ENCODE results near the gene PARD6G. TPM values are rescaled to one million over a fixed set of nuclear protein-coding genes. Genes with fewer than 3 reads are reported as not detected.

Gene PARD6G
- total RNA-seq, 1 experiment from 2014 or later, result 1.5 TPM

DNA sequence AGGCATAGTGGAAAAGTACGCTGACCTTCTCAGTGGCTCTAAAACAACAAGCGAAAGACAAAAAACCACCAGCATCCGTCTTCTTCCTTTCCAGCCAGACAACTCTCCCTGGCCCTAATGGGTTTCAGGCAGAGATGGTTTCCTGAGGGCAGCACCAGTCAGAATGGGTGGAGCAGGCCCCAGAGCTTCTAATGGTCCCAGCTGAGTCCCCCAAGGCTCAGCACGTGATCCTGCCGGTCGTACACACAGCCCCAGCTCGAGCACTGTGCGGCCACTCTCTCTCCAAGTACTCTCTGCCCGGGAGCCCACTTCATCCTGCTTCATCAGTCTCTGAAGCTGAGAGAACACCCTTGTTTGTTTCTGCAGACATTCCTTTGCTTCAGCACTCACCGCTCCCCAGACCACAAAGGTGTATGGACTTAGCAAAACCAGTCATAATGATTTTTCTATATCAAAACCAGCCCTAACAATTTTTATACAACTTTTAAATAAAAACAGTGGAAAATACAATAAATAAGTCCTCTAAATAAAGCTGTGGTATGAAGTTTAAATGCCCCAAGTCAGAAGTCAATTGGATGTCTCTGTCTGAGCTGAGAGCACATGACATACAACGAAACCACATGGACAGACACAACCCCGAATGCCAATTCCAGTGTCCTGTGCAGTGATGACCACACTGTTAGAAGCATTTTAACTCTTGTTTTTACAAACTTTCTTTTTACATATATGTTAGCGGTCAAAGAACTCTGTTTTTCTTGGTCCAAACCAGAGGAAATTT lies 63.9 kb downstream of the PARD6G start:
- CTCF ChIA-PET, result no interaction called here
- Mint-ChIP-seq H3K9me3 (ENCODE audit: low read depth, unreplicated experiment) (no peaks in the 10 kb centered on the region), H3K4me3 (ENCODE audit: low read depth, unreplicated experiment) (no peak overlapping the region)

DNA sequence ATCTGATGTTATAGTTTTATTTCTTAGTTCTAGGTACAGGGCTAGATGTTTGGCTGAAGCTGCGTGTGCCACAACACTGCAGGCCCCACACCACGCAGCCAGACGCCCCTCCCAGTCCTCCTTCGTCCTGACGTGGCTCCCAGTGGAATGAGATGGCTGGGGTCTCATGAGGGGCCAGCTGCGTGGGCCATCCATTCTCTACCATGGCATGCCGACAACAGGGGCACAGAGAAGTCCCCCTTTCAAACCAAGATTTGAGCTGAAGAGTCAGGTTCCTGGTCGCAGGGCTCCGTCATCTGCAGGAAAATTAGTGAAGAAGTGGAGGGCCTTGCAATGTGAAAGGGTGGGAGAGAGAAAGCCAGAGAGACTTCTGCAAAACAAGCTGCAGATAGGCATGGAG lies 64.5 kb downstream of the PARD6G start:
- no TSS peak for BruUV-seq (replicated peaks)
- no peaks in the 10 kb centered on the region for H3K36me3 Mint-ChIP-seq (ENCODE audit: insufficient read depth, unreplicated experiment)
- no peak for DNase-seq
- no peaks in the 10 kb centered on the region for H3K4me1 Mint-ChIP-seq (ENCODE audit: low read depth, unreplicated experiment)
- no peaks in the 10 kb centered on the region for H3K9me3 Mint-ChIP-seq (ENCODE audit: low read depth, unreplicated experiment)
- CTCF ChIA-PET, result no interaction called here
- H3K27me3 Mint-ChIP-seq (ENCODE audit: unreplicated experiment), result no peaks in the 10 kb centered on the region
- H3K4me3 Mint-ChIP-seq (ENCODE audit: low read depth, unreplicated experiment), result no peak overlapping the region
- intact Hi-C loops (cut with micrococcal nuclease; ENCODE audit: unreplicated experiment), result no loop called here
- H3K27ac Mint-ChIP-seq (ENCODE audit: unreplicated experiment), result no peak overlapping the region
- TF ChIP-seq, protein P1, sequence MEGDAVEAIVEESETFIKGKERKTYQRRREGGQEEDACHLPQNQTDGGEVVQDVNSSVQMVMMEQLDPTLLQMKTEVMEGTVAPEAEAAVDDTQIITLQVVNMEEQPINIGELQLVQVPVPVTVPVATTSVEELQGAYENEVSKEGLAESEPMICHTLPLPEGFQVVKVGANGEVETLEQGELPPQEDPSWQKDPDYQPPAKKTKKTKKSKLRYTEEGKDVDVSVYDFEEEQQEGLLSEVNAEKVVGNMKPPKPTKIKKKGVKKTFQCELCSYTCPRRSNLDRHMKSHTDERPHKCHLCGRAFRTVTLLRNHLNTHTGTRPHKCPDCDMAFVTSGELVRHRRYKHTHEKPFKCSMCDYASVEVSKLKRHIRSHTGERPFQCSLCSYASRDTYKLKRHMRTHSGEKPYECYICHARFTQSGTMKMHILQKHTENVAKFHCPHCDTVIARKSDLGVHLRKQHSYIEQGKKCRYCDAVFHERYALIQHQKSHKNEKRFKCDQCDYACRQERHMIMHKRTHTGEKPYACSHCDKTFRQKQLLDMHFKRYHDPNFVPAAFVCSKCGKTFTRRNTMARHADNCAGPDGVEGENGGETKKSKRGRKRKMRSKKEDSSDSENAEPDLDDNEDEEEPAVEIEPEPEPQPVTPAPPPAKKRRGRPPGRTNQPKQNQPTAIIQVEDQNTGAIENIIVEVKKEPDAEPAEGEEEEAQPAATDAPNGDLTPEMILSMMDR (IDR thresholded peaks at IDR 0.05; ENCODE audit: unreplicated experiment), result no peak

More for the DNA sequence above, 63.9 kb downstream of the PARD6G start:
- BruUV-seq (replicated peaks), result no TSS peak
- no peaks in the 10 kb centered on the region for H3K27me3 Mint-ChIP-seq (ENCODE audit: unreplicated experiment)
- no peak overlapping the region for H3K27ac Mint-ChIP-seq (ENCODE audit: unreplicated experiment)
- intact Hi-C loops (cut with micrococcal nuclease; ENCODE audit: unreplicated experiment), result no loop called here
- TF ChIP-seq, protein P1 (IDR thresholded peaks at IDR 0.05; ENCODE audit: unreplicated experiment), result no peak
- no peak for DNase-seq
- no peaks in the 10 kb centered on the region for H3K4me1 Mint-ChIP-seq (ENCODE audit: low read depth, unreplicated experiment)
- no peaks in the 10 kb centered on the region for H3K36me3 Mint-ChIP-seq (ENCODE audit: insufficient read depth, unreplicated experiment)

- Mint-ChIP-seq H3K27me3 (ENCODE audit: unreplicated experiment) (no peaks in the 10 kb centered on the region), H3K27ac (ENCODE audit: unreplicated experiment) (no peak overlapping the region), H3K4me1 (ENCODE audit: low read depth, unreplicated experiment) (no peaks in the 10 kb centered on the region), H3K4me3 (ENCODE audit: low read depth, unreplicated experiment) (no peak overlapping the region), H3K9me3 (ENCODE audit: low read depth, unreplicated experiment) (no peaks in the 10 kb centered on the region), H3K36me3 (ENCODE audit: insufficient read depth, unreplicated experiment) (no peaks in the 10 kb centered on the region)
- CTCF ChIA-PET, result interaction anchor here (1.2 kb wide), 1 partner anchor 12 kb away, joined by 3 read pairs; no protein-coding TSS in a partner anchor
- intact Hi-C loops (cut with micrococcal nuclease; ENCODE audit: unreplicated experiment), result no loop called here
- no TSS peak for BruUV-seq (replicated peaks)
- TF ChIP-seq, protein P1 (IDR thresholded peaks at IDR 0.05; ENCODE audit: unreplicated experiment), result no peak
- DNase-seq, result no peak
Observed at GRCh38 chr18:80181642-80182461, 65.5 kb downstream of the PARD6G start.

- intact Hi-C loops (cut with micrococcal nuclease; ENCODE audit: unreplicated experiment), result no loop called here
- no peak overlapping the region for H3K4me3 Mint-ChIP-seq (ENCODE audit: low read depth, unreplicated experiment)
- no peak overlapping the region for H3K27ac Mint-ChIP-seq (ENCODE audit: unreplicated experiment)
- no peak for DNase-seq
- no peaks in the 10 kb centered on the region for H3K27me3 Mint-ChIP-seq (ENCODE audit: unreplicated experiment)
- TF ChIP-seq, protein P1 (IDR thresholded peaks at IDR 0.05; ENCODE audit: unreplicated experiment), result no peak
- H3K36me3 Mint-ChIP-seq (ENCODE audit: insufficient read depth, unreplicated experiment), result no peaks in the 10 kb centered on the region
- H3K9me3 Mint-ChIP-seq (ENCODE audit: low read depth, unreplicated experiment), result no peaks in the 10 kb centered on the region
- no TSS peak for BruUV-seq (replicated peaks)
- CTCF ChIA-PET, result interaction anchor here (1.2 kb wide), 1 partner anchor 11 kb away, joined by 3 read pairs; no protein-coding TSS in a partner anchor
- H3K4me1 Mint-ChIP-seq (ENCODE audit: low read depth, unreplicated experiment), result no peaks in the 10 kb centered on the region
Observed at GRCh38 chr18:80180778-80181564, 66.3 kb downstream of the PARD6G start.
